Endodermal cell (in vitro differentiated cells): Measurements from ENCODE around the gene NDUFA6. TPM values are rescaled to one million over a fixed set of nuclear protein-coding genes. Genes with fewer than 3 reads are reported as not detected.

Source experiments
- DNase-seq: peaks from one replicate; pipeline ENCODE4 v3.0.0-alpha.2; 2017
- H3K27ac ChIP-seq: 2 replicates; pipeline ENCODE4 v1.5.1; 2013; ENCODE audit warnings: mild to moderate bottlenecking, low read depth, low read length, moderate library complexity
- H3K27me3 ChIP-seq: 2 replicates; pipeline ENCODE4 v1.6.1; 2013; ENCODE audit warnings: mild to moderate bottlenecking, low read length, moderate library complexity; ENCODE audit not compliant: insufficient read depth, control insufficient read depth, poor library complexity, severe bottlenecking
- H3K36me3 ChIP-seq: 2 replicates; pipeline ENCODE4 v1.7.0; 2013; ENCODE audit warnings: mild to moderate bottlenecking, low read length, moderate library complexity; ENCODE audit not compliant: control insufficient read depth, insufficient read depth
- H3K4me1 ChIP-seq: one replicate; pipeline ENCODE4 v1.7.0; 2013; ENCODE audit warnings: low read length; ENCODE audit not compliant: control insufficient read depth, insufficient read depth
- H3K4me3 ChIP-seq: 2 replicates; pipeline ENCODE4 v1.5.1; 2013; ENCODE audit warnings: mild to moderate bottlenecking, low read length, moderate library complexity
- H3K9ac ChIP-seq: 2 replicates; pipeline ENCODE4 v1.6.1; 2013; ENCODE audit warnings: mild to moderate bottlenecking, low read length, moderate library complexity; ENCODE audit not compliant: poor library complexity, severe bottlenecking; ENCODE audit errors: extremely low read depth
- H3K9me3 ChIP-seq: 2 replicates; pipeline ENCODE4 v1.6.1; 2013; ENCODE audit warnings: mild to moderate bottlenecking, low read length, moderate library complexity; ENCODE audit not compliant: control insufficient read depth
- H3K27ac Mint-ChIP-seq: 2 replicates; pipeline ENCODE4 v1.8.0; 2020; ENCODE audit warnings: mixed read lengths
- H3K27me3 Mint-ChIP-seq: 2 replicates; pipeline ENCODE4 v1.8.0; 2021; ENCODE audit warnings: mild to moderate bottlenecking, mixed read lengths; ENCODE audit not compliant: insufficient read depth
- H3K36me3 Mint-ChIP-seq: 2 replicates; pipeline ENCODE4 v1.8.0; 2020; ENCODE audit warnings: low read depth, mixed read lengths
- H3K4me1 Mint-ChIP-seq: 2 replicates; pipeline ENCODE4 v1.8.0; 2020; ENCODE audit warnings: mixed read lengths
- H3K4me3 Mint-ChIP-seq: 2 replicates; pipeline ENCODE4 v1.8.0; 2020; ENCODE audit warnings: mild to moderate bottlenecking, moderate library complexity, mixed read lengths
- H3K9me3 Mint-ChIP-seq: 2 replicates; pipeline ENCODE4 v1.8.0; 2020; ENCODE audit warnings: mild to moderate bottlenecking, mixed read lengths
- CTCF ChIP-seq: fragments of 200-600 bp; sonication (generic); conservative IDR thresholded peaks from 2 replicates; pipeline ENCODE4 v1.5.0; 2021; ENCODE audit warnings: antibody characterized with exemption, mild to moderate bottlenecking
- WGBS, 2 experiments: methylation state at CpG; one replicate each; pipeline versions ENCODE4 v1.1.5 to v1.1.7; 2013; ENCODE audit warnings: missing lambda C conversion rate in 2 of 2, mixed read lengths in 1 of 2; ENCODE audit not compliant: insufficient coverage in 1 of 2, insufficient read length in 1 of 2; 5-methylcytosine and 5-hydroxymethylcytosine counted together
- total RNA-seq, 2 donors: library from RNA; stranded (reverse); fragmentation: NEBNext Ultra II Directional in 1 of 2; extraction: Animal tissue kit (Norgen Biotek cat#: 25700) in 1 of 2; gene quantifications; 2 replicates in 1 of 2; 3 replicates in 1 of 2; pipeline ENCODE4 v1.2.1, GENCODE V29; 2021

The NDUFA6 gene
- total RNA-seq, 2 donors from 2014 or later = 83.4 to 103 TPM

- peaks cover 8% of the 10 kb centered on the region for H3K36me3 ChIP-seq
- no peaks in the 10 kb centered on the region for H3K27me3 ChIP-seq
- peak overlapping the region; percentile 33 for H3K9ac ChIP-seq
- no peak for DNase-seq
- Mint-ChIP-seq H3K27ac (no peak overlapping the region), H3K27me3 (peaks cover 9% of the 10 kb centered on the region), H3K4me1 (peaks cover 16% of the 10 kb centered on the region), H3K36me3 (peaks cover 28% of the 10 kb centered on the region), H3K4me3 (peak overlapping the region; percentile 67), H3K9me3 (no peaks in the 10 kb centered on the region)
- no peaks in the 10 kb centered on the region for H3K9me3 ChIP-seq
- 30 to 34% methylated on average over 11 to 18 of the region's 19 CpGs for WGBS, 2 experiments
- peak overlapping the region; percentile 87 for H3K4me3 ChIP-seq
- no peaks in the 10 kb centered on the region for H3K4me1 ChIP-seq
- TF ChIP-seq CTCF = no peak
- H3K27ac ChIP-seq = no peak overlapping the region
Measured at GRCh38 chr22:42069801-42070516, 20.6 kb downstream of the NDUFA6 start.

DNA sequence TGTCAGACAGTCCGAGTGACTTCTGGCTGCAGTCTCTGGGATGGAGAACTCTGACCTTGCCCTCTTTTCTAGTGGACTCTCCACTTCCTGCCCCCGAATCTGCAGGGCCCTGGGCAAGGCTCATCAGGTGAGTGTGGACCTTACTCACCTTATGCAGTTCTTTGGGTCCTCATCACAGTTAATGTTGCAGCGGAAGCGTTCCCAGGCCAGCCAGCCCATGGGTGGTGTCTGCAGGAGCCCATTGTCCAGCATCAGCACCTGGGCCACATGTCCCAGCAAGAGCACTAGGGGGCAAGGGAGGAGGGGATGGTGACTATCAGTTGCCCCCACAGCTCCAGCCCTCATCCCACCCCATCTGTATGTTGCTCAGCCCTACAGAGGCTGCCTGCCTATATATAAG is 22.3 kb downstream of the NDUFA6 start:
- Mint-ChIP-seq H3K4me3 (no peak overlapping the region), H3K27ac (no peak overlapping the region), H3K9me3 (no peaks in the 10 kb centered on the region), H3K36me3 (peaks cover 34% of the 10 kb centered on the region), H3K4me1 (peaks cover 17% of the 10 kb centered on the region), H3K27me3 (peaks cover 9% of the 10 kb centered on the region)
- H3K9ac ChIP-seq = no peak overlapping the region
- H3K4me3 ChIP-seq = no peak overlapping the region
- H3K36me3 ChIP-seq = peaks cover 13% of the 10 kb centered on the region
- H3K27me3 ChIP-seq = no peaks in the 10 kb centered on the region
- DNase-seq = no peak
- no peak overlapping the region for H3K27ac ChIP-seq
- WGBS, 2 experiments = 92 to 100% methylated on average over 2 to 4 of the region's 4 CpGs
- no peaks in the 10 kb centered on the region for H3K4me1 ChIP-seq
- H3K9me3 ChIP-seq = no peaks in the 10 kb centered on the region
- no peak for TF ChIP-seq CTCF

GRCh38 chr22:42067671-42068251 is 22.8 kb downstream of the NDUFA6 start:
- Mint-ChIP-seq H3K36me3 (peaks cover 39% of the 10 kb centered on the region), H3K27me3 (peaks cover 9% of the 10 kb centered on the region), H3K4me1 (peaks cover 16% of the 10 kb centered on the region), H3K4me3 (no peak overlapping the region), H3K27ac (no peak overlapping the region), H3K9me3 (no peaks in the 10 kb centered on the region)
- H3K9ac ChIP-seq = no peak overlapping the region
- 88 to 89% methylated on average over 13 to 14 of the region's 14 CpGs for WGBS, 2 experiments
- H3K4me3 ChIP-seq = no peak overlapping the region
- TF ChIP-seq CTCF = no peak
- H3K9me3 ChIP-seq = no peaks in the 10 kb centered on the region
- no peak for DNase-seq
- peaks cover 15% of the 10 kb centered on the region for H3K36me3 ChIP-seq
- no peaks in the 10 kb centered on the region for H3K27me3 ChIP-seq
- no peak overlapping the region for H3K27ac ChIP-seq
- H3K4me1 ChIP-seq = no peaks in the 10 kb centered on the region
